ENCODE data around the gene ZNF548.

- TF ChIP-seq CTCF (IDR thresholded peaks at IDR 0.05; ENCODE audit: low read depth, low read length, poor library complexity, severe bottlenecking) (no peak), EZH2phosphoT487 (IDR thresholded peaks at IDR 0.05; ENCODE audit: borderline replicate concordance, low read length) (no peak)
Measured at GRCh38 chr19:57395710-57396109, 6.1 kb downstream of the ZNF548 start.

Measured in DOHH2 (cell line).